Activated B cell treated with CpG ODN at 0.5 μM for 24 hours (primary cell): ENCODE results near the gene DNAJB8. TPM values are rescaled to one million over a fixed set of nuclear protein-coding genes. Genes with fewer than 3 reads are reported as not detected.

ENCODE experiments used
- ATAC-seq: fragments of 200-7000 bp; cut with Tn5 transposase; one replicate; pipeline ENCODE4 v1.10.0; 2021; ENCODE audit warnings: low read depth, mild to moderate bottlenecking, moderate library complexity
- CTCF ChIA-PET: fragments of 350-600 bp; sonication (Branson Sonifier 250); formaldehyde crosslinking; loops from one replicate; lab custom pipeline; 2021; ENCODE audit warnings: antibody characterized with exemption; lab: Charles Lee
- POLR2A ChIA-PET: fragments of 350-600 bp; sonication (Branson Sonifier 250); formaldehyde crosslinking; loops from one replicate; lab custom pipeline; 2021; ENCODE audit warnings: antibody characterized with exemption; lab: Charles Lee
- DNase-seq: peaks from one replicate; pipeline ENCODE4 v3.0.0; 2022
- H3K27ac Mint-ChIP-seq: one replicate; pipeline ENCODE4 v1.8.0; 2020; ENCODE audit warnings: mixed read lengths
- H3K27me3 Mint-ChIP-seq: one replicate; pipeline ENCODE4 v1.8.0; 2021; ENCODE audit warnings: mixed read lengths
- H3K36me3 Mint-ChIP-seq: one replicate; pipeline ENCODE4 v1.8.0; 2021; ENCODE audit warnings: low read depth, mixed read lengths
- H3K4me1 Mint-ChIP-seq: one replicate; pipeline ENCODE4 v1.8.0; 2021; ENCODE audit warnings: mixed read lengths
- H3K4me3 Mint-ChIP-seq: one replicate; pipeline ENCODE4 v1.8.0; 2020; ENCODE audit warnings: mild to moderate bottlenecking, mixed read lengths
- H3K9me3 Mint-ChIP-seq: one replicate; pipeline ENCODE4 v1.8.0; 2020; ENCODE audit warnings: mixed read lengths
- intact Hi-C: fragments of 100-400 bp; cut with micrococcal nuclease; formaldehyde crosslinking; loops from one replicate; pipeline ENCODE4 v1.15.1; 2024
- total RNA-seq: library from RNA; stranded (reverse); gene quantifications from 2 replicates; pipeline ENCODE4 v1.2.3, GENCODE V29; 2022
- TF ChIP-seq, protein P1 (sequence below): fragments of 200-600 bp; IDR thresholded peaks from one replicate; pipeline ENCODE4 v1.8.0; 2022; ENCODE audit warnings: antibody characterized with exemption, mild to moderate bottlenecking

The DNAJB8 gene
- total RNA-seq, 1 donor from 2014 or later: not detected

DNA sequence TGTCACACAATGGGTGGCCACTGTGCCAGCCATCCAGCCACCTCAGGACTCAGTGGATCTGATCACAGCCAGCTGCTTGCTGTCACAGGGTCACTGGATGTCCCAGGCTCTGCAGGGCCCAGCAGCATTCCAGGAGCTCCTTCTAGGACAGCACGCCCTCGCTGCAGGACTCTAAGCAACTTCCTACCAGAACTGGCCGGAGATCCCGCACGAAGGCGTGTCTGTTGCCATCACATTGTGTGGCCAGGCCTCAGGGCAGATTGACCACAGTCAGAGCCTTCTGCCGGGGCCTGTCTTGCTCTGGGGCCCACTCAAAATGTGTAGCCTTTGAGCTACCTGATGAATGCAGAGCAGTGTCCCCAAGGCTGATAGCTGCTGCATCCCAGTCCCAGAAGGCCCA lies 24.6 kb downstream of the DNAJB8 start:
- Mint-ChIP-seq H3K27ac (no peak overlapping the region), H3K9me3 (peaks cover 7% of the 10 kb centered on the region), H3K36me3 (no peaks in the 10 kb centered on the region), H3K27me3 (peaks cover 22% of the 10 kb centered on the region), H3K4me3 (no peak overlapping the region), H3K4me1 (no peaks in the 10 kb centered on the region)
- ChIA-PET POLR2A (no interaction called here), CTCF (no interaction called here)
- no peak for ATAC-seq
- intact Hi-C loops: no loop called here
- TF ChIP-seq, protein P1, sequence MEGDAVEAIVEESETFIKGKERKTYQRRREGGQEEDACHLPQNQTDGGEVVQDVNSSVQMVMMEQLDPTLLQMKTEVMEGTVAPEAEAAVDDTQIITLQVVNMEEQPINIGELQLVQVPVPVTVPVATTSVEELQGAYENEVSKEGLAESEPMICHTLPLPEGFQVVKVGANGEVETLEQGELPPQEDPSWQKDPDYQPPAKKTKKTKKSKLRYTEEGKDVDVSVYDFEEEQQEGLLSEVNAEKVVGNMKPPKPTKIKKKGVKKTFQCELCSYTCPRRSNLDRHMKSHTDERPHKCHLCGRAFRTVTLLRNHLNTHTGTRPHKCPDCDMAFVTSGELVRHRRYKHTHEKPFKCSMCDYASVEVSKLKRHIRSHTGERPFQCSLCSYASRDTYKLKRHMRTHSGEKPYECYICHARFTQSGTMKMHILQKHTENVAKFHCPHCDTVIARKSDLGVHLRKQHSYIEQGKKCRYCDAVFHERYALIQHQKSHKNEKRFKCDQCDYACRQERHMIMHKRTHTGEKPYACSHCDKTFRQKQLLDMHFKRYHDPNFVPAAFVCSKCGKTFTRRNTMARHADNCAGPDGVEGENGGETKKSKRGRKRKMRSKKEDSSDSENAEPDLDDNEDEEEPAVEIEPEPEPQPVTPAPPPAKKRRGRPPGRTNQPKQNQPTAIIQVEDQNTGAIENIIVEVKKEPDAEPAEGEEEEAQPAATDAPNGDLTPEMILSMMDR: no peak
- no peak for DNase-seq

DNA sequence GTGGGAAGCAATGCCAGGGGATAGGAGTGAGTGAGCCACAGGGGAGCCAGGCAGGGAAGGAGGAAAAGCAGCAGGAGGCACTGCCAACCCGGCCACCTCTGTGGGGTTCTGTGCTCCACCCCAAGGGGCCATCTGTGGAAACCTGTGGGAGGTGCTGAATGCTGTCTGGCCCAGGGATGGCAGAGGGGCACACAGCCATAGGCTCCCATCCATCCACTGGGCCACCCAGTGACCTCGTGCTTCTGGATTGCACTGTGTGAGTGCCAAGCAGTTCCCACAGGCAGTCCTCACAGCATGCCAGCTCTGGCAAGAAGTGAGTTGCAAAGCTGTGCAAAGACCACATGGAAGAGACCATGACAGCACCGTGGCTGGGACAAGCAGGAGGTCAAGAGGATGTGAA lies 27.5 kb downstream of the DNAJB8 start:
- peaks cover 35% of the 10 kb centered on the region for H3K27me3 Mint-ChIP-seq
- H3K36me3 Mint-ChIP-seq: no peaks in the 10 kb centered on the region
- intact Hi-C loops: no loop called here
- H3K4me3 Mint-ChIP-seq: no peak overlapping the region
- TF ChIP-seq, protein P1: no peak
- no peaks in the 10 kb centered on the region for H3K4me1 Mint-ChIP-seq
- CTCF ChIA-PET: no interaction called here
- POLR2A ChIA-PET: no interaction called here
- ATAC-seq (no peak), DNase-seq (no peak)
- H3K9me3 Mint-ChIP-seq: no peaks in the 10 kb centered on the region
- H3K27ac Mint-ChIP-seq: no peak overlapping the region

DNA sequence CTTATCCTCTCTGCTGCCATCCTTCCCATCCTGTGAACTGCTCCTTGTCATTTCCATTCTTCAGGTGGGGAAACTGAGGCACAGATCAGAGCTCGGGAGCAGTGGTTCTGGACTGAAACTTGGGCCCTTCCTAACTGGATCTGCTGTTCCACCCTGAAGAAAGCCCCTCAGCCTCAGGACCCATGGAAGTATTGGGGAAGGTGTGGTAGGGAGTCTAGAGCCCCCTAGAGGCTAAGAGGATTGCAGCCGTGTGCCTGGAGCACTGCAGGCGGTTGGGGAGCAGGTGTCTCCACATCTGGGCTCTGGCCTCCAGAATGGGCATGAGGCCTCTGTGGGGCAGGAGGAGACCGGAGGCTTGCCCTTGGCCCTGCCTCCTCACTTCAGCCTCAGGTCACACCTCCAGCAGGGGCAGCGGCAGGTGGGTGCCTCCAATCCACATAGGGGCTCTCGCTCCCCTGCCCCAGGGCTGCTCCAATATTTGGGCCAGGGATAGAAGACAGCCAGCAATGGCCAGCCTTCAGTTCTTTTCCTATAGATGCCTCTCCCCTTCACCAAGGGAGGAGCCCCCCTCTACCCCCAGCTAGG lies 28.1 kb downstream of the DNAJB8 start:
- intact Hi-C loops: no loop called here
- DNase-seq (no peak), ATAC-seq (no peak)
- Mint-ChIP-seq H3K36me3 (no peaks in the 10 kb centered on the region), H3K4me3 (no peak overlapping the region), H3K9me3 (no peaks in the 10 kb centered on the region), H3K27me3 (peaks cover 38% of the 10 kb centered on the region), H3K4me1 (no peaks in the 10 kb centered on the region), H3K27ac (no peak overlapping the region)
- CTCF ChIA-PET: no interaction called here
- POLR2A ChIA-PET: no interaction called here
- TF ChIP-seq, protein P1: no peak

DNA sequence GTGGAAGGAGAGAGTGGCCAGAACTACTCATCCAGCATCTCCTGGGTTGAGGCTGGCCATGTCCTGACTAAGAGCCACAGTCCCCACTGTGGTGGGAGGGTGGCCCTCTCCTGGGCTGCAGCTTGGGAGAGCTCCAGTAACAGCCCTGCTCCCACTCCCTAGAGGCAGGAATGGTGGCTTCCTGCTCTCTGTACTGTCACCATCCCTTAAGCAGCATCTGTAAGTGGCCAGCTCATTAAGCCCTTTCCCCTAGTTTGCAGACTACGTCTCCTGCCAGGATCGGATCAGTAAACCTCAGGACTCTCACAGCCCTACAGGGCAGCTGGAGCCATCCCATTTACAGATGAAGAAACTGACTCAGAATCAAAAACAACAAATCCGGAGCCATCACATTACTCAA lies 30.5 kb downstream of the DNAJB8 start:
- intact Hi-C loops: no loop called here
- DNase-seq (no peak), ATAC-seq (no peak)
- H3K36me3 Mint-ChIP-seq: no peaks in the 10 kb centered on the region
- H3K4me1 Mint-ChIP-seq: peaks cover 7% of the 10 kb centered on the region
- TF ChIP-seq, protein P1: no peak
- no peaks in the 10 kb centered on the region for H3K9me3 Mint-ChIP-seq
- peaks cover 54% of the 10 kb centered on the region for H3K27me3 Mint-ChIP-seq
- H3K27ac Mint-ChIP-seq: no peak overlapping the region
- CTCF ChIA-PET: no interaction called here
- POLR2A ChIA-PET: interaction anchor here (0.5 kb wide), 1 partner anchor 15 kb away, joined by 3 read pairs; no protein-coding TSS in a partner anchor
- no peak overlapping the region for H3K4me3 Mint-ChIP-seq

DNA sequence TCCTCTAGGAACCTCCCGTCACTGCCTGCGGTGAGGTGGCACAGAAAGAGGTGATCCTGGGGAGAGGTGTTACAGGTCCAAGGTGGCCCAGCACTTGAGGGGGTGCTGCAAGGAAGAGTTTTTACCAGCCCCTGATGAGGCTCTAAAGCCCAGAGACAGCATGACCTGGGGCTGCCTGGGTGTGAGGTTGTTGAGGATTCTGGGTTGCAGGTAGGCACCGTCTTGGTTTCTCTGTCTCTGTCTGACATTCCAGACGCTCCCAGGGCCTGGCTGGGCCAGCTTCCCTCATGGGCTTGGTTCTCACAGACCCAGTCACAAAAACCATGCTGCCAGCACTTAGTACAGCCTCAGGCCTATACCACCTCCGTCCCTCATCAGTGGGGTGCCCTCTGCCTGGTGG lies 31.1 kb downstream of the DNAJB8 start:
- TF ChIP-seq, protein P1: no peak
- ChIA-PET CTCF (no interaction called here), POLR2A (interaction anchor here (0.5 kb wide), 1 partner anchor 15 kb away, joined by 3 read pairs; no protein-coding TSS in a partner anchor)
- DNase-seq (no peak), ATAC-seq (no peak)
- H3K36me3 Mint-ChIP-seq: no peaks in the 10 kb centered on the region
- H3K27me3 Mint-ChIP-seq: peaks cover 58% of the 10 kb centered on the region
- H3K4me3 Mint-ChIP-seq: no peak overlapping the region
- H3K27ac Mint-ChIP-seq: no peak overlapping the region
- intact Hi-C loops: no loop called here
- peaks cover 7% of the 10 kb centered on the region for H3K4me1 Mint-ChIP-seq
- H3K9me3 Mint-ChIP-seq: no peaks in the 10 kb centered on the region
